HG02943 (cell line): ENCODE measurements around the gene GDNF.

ENCODE experiments used
- ATAC-seq: cut with Tn5 transposase; IDR thresholded peaks from one replicate; pipeline ENCODE4 v1.9.1; 2021; ENCODE audit warnings: mild to moderate bottlenecking, low read depth, moderate library complexity; ENCODE audit not compliant: unreplicated experiment

Gene GDNF

DNA sequence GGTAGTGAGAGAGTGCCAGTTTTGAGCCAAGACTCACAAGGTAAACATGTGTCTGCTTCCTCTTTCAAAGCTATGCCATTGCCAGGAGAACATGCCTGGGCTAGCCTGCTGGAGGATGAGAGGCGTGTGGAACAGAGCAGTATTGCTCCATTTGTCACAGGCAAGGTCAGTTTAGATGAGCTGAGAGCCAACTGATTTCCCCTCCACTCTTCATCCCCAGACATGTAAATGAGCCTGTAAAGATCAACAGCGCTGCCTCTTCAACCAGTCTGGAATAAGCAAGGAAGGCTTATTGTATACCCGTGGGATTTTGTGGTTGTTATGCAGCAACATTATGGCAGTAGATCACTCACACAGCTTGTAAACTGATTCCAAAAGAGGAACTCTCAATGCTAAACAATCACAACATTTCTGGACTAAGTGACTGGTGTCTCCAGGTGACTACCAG is 8.2 kb upstream of the GDNF start:
- no peak for ATAC-seq

DNA sequence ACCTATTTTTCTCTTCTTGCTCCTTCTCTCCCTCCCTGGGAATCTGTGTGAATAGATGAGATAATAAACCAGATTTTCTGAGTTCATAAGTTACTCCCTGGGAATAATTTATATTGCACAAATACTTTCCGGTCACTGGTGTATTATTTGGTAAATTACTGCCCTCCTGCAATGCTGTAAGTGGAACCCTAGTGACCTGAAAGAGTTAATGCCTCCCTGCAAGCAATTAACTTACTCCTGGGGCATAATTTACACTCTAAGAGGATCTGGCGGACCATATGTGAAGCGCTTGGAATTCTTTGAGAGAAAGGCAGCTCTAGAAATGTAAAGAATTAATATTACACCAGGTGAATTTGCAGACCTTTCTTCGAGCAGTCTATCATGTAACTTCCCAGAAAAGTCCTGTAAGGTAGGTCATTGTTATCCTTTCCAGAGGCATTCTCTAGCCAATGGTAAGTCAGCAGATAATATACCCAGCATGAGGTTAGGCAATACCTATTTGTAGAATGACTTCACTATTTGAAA is 7.0 kb upstream of the GDNF start:
- ATAC-seq = no peak

DNA sequence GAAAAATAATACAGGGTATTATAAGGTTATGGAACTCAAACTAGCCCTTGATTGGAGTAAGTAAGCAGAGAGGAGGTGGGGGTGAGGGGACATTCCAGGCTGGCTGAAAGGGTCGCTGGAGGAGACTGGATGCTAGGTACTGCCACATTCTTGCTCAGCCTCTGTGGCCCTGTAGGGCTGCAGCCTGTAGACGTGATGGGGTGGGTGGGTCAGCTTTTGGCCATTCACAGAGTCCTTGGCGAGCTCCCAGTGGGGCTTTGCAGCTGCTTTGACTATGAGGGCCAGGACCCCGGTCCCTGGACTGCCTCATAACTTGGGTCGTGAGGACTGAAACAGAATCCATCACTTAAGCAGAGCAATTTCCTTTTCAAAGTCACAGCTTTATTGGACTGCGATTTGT is 4.2 kb upstream of the GDNF start:
- no peak for ATAC-seq

DNA sequence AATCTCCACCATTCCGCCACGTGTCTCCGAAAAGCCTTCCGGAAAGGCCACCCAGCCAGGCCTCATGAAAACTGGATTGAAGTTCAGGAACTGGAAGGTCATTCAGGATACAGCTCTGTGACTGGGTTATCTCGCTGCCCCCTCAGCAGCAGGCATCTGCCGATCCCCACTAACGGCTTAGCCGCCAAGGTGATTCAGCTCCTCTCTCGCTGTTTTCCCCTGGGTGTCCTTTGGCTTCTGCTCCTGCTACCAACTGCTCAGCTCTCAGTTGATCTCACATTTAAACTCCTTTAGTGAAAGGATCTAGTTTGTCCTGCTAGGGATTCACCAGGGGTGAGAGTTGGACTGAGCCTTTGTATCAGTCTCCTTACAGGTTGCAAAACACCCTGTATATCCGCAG is 2.2 kb upstream of the GDNF start:
- no peak for ATAC-seq

DNA sequence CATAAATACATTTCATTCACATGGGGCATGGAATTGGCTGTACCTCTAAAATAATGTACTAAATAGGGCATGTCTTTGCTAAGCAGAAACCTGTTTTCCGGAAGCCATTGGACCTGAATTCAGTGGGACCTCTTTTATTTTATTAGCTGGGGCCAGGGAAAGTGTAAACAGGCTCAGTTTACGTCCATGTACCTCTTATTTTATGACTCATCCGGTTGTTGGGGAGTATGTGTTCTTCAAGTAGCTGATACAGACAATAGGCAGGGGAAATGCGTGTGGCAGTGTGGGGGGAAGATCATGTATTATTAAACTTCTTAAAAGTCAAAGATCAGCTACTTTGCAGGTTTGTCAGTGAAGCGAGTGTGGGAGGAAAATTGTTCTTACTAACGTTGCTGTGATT is 1.4 kb upstream of the GDNF start:
- no peak for ATAC-seq

DNA sequence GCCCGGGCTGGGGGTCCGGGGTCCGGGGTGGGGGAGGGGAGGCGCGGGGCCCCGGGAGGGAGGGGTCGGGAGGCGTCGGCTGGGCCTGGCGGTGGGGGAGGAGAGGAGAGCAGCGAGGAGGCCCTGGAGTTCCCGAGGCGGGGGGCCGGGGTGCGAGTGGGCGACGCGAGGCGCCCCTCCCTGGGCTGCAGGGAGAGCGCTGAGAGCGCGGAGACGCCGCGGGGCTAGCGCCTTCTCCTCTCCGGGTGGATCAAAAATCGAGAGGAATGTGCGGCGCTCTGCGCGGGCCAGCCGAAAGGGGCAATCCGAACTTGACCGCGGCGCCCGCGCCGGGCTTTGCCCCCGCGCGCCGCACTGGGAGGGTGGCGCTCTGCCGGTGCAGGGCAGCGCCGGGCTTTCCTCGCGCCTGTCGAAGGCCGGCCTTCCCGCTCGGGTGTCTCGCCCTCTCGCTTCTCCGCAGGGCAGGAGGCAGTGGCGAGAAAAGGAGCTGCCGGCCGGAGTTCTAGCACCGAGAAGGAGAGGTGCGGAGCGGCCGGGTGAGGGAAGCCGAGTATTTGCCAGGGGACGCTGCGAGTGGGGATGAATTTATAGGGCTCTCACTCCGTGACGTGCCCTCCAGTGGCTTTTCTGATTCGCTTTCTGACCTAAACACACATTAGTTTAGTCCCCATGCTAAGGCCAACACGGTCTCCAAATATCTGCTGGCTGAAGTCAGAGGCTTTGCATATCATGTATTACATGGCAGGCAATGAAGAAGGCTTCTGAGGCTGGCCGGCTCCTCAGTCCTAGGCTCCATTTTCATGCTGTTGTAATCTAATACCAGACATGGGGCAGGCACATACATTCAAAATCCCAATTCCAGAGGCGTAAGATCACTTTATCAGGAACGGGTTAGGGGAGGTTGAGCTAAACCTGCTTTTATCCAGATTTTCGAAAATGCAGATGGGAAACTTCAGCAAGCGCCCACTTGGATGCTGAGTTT is 503 bp upstream of the GDNF start:
- no peak for ATAC-seq

DNA sequence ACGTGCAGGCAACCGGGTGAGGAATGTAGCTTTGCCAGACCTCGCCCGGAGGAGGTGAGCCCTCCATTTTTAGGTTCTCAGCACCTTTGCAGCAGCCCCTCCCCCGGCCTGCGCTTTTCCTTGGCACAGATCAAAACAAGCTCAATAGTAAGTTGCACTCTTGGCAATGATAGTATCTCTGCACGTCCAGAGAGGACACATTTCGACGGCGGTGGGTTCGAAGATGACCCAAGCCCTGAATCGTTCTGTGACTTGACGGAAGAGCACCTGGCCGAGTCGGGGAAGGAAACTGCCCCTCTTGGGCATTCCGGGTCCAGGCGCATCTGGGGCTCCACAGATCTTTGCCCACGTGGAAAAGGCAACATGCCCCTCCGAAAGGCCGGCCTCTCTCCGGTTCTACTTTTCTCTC is 904 bp downstream of the GDNF start:
- ATAC-seq = no peak

DNA sequence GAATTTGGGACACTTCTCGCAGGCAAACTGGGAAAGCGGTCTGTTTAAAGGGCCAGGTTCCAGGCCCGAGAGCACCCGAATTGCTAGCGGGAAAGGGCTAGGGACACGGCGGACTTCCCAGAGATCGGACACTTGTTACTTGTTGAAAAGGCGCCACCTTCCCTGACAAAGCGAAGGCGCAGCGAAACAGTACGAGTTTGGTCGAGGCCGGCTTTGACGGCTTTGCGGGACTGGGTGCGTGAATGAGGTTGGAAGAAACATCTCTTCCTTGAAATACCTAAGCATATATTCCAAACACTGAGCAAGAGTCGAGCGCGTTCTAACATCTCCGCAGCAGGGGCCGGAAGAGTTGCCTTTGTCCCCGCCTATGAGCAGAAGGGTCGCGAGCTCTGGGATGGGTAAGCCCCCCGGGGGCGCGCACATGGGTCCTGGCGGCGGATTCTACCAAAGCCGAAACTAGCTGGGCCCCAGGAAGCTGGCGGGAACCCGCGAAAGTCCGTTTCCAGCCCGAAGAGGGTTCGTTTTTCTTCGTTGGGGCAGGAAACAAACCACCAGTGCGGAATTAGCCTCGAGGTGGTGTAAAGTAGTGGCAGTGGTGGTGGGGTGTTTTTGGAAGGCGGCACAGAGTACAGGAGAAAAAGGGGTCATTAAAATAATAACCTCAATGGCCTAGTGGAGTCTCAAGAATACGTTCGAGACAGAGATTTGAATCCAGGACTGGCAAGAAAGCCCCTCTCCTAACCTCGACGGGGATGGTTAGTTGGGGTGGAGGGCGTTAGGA is 1.5 kb downstream of the GDNF start:
- no peak for ATAC-seq

DNA sequence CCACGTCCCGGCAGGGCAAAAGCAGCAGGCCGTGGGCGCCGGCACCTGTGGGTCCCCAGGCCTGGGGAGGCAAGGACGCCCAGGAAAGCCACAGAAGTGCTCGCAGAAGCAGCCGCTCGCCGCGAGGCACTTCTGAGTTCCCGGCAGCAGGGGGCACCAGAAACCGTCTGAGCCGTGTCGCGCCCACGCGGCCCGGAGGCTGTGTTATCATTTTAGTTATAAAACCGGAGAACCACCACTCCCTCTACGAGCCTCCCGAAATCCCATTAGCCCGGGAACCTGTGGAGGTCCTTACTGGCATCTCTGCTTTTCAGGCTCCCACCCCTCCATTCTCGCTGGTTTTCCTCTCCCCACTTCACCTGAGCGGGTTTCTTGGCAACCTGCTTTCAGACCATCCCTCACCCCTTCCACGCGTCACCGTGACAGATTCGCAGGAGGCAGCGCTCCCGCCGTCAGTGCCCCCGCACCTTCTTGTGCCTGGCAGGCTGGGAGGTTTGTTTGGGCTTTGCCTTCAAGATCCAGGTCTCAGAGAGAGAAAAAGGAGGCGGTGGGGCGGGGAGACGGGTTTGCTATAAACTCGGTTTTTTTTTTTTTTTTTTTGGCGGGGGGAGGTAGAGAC is 2.3 kb downstream of the GDNF start:
- ATAC-seq = no peak

DNA sequence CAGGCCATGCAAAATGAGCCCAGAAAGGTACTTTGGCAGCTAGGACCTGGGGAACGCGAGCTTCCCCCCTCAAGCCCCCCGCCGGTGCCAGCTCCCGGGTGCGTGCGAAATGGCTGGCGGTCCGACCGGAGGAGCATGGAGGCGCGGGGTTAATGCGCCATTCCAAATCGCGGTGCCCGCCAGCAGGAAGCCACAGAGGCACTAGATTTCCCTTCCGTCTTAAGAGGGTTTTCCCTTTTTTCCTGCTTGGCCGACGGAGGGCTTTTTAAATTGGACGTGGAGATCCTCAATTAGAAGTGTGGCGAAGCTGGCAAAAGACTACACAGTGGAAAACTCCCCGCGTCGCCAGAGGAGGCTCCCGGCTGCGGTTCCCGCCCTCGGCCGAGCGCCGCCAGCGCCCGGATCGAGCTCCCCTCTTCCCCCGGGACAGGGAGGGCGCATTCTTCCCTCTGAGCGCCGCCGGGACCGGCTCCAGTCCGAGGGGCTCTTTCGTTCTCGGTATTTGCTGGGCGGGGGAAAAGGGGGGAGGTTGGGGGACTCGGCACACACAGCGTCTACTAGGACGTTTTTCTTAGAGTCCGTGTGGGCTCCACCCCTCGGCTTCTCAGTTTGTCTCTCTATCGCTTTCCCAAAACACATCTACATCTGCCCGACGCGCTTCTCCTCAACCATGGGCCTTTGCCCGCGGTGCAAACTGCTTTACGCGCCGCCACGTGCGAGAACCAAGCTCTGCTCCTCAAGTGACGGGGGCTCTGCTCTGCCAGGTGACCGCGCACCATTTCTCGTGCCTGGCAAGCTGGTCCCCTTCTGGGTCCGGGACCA is 3.0 kb downstream of the GDNF start:
- ATAC-seq = no peak

DNA sequence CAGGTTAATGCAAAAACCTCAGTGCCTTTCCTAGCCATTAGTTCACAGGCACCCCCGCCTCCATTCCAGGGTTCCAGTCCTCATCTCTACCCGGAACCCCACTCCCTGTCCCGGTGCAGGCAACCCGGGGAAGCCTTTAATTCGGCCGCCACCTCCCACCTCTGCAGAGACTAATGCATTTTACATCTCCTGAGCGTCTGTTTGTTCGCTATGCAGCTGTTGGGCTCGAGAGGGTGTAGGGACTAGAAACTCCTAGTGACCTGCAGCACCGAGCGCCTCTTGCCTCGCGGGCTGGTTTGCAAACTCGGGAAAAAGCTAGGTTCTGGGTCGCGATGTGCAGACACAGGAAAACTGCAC is 3.6 kb downstream of the GDNF start:
- no peak for ATAC-seq

DNA sequence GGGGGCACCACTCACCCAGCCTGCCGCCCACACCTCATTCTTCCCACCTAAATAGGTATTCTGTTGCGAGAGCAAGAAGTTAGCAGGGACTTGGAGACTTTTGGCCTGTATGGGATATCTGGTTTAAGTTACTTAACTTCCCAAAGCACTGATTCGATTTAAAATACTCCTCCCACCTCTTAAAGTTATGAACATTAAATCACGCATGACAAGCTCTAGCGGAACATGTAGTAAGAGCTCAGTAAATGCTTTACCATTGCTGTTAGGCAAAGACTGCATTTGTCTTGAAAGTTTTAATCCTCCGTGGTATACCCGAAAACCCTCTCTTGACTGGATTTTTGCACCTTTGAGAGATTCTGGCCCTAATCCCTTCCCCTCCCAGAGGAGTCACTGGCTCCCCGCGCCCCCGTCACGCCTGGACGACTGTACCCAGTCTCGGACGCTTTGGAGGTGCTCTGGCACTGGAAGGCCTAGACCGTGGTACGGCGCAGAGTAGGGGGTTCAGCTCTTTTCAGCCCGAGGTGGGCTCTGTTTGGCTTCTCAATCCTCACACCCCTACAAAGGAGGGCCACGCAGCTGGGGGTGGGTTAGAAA is 4.4 kb downstream of the GDNF start:
- ATAC-seq = no peak

DNA sequence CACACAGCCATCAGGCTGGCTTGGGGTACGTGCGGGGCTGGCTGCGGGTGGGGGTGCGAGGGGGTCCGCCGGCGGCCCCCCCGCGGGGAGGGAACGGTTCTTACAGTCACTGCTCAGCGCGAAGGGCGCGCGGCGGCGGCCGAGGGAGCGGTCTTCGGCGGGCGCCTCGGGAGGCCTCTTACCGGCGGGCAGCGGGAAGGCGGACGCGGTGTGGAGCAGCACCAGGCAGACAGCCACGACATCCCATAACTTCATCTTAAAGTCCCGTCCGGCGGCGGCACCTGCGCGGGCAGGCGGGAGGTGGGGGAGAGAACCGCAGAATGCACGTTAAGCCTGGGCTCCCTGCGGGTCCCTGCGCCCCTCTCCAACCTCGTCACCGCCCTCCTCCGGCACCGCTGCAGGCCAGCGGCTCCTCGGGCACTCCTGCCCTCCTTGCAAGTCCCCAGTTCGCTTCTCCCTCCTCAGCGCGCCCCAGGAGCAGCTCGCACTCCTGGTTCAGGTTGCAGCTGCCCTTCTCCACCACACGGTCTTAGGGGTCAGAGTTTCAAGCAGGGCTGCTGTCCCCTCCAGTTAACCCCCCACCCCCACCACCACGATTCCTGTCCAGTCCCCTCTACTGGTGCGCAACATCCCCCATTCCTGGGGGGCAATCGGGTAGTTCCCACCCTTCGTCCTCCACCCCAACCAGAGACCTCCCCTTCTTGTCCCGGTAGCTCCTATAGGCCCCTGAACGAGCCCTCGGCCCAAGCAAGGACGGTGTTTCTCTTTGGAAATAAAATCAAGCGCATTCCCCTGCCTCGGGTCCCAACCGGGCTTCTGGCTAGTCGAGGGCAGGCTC is 5.1 kb downstream of the GDNF start:
- ATAC-seq = no peak

DNA sequence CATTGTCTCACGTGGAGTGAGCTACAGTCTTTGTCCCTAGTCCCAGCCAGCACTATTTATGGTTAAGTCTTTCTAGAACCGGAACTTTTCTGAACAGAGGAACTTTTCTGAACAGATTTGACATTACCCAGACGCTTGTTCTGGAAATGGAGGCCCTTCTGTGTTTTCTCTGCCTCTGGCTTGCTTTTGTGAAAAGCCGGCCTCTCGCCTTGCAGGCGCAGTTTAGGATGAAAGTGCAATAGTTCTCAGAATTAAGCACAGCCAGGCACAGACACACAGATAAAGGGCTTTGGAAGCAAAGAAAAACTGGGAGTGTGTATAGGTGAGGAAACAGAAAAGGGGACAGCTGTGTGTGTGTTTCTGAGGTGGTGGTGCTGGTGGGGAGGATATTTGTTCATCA is 5.9 kb downstream of the GDNF start:
- no peak for ATAC-seq

DNA sequence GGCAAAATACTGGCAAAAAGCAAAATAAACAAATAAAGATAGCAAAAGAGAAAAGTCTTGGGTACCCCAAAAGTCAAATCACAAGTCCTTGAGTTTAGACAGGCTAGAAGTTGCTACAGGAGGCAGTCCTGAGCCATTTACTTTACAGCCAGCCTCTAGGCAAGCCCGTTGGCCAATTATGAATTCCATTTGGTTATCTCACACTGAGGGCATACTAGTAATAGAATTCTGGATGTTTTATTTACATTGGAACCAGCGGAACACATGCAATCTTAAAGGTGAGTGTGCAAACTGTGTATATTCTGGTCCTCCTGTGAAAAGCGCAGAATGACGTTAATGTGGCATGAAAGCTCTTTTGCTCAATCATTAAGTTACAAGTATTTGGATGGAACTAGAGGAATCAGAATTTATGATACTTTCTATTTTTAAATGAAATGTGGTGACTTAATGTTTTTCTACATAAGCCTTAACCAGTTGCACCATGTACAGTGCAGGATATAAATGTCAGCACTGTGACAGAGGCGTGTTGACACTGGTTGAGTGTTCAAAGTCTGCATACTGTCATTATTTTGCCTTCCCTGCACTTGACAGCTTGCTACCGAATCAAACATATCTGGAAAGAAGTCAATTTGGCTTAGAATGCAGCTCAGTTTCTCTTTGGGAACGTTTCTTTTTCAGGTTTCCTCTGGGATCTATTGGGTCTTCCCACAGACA is 7.9 kb downstream of the GDNF start:
- ATAC-seq = no peak

DNA sequence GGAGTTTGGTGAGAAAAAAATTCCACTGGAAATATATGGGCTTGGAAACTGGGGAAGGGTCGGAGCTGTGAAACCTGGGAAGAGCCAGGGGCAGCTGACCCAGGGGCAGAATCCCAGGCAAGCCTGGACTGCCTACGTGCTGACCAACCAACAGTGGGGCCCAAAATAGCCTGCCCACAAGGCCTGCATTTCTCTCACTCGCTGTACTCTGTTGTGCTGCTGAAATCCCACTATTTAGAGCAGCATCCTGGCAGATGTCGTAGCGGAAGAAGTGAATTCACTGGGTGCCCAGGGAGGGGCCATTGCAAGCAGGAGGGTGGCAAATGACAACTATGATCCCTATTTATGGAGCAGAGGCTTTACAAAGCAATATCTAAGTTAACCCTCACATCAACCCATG is 9.5 kb downstream of the GDNF start:
- ATAC-seq = no peak

DNA sequence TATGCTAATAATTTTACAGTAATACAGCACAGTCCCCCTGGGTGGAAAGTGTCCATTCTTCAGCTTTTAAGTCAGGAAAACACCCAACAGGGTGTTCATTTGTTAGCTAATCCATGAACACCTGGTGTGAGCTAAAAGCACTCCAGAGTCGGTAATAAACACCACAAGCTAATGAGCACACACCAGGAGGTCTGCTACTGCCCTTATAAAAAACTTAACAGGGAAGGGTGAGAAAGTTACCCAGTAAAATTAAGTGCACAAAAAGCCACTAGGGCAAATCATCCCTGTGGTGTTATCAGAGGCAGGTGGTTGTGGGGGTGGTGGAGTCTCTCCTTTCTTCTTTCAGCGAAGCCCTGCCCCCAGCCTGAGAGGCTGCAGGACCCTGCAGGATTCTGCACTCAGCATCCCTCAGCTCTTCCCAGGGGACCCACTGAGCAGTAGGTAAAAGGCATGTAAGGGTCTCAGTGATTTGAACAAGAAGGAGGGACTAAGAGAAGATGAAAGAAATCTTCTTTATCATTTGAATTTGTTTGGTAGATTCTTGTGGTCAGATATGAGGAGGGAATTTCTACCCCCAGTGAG is 14.4 kb downstream of the GDNF start:
- ATAC-seq = no peak
